H1 (cell line): ENCODE data around the gene SLC35G6. TPM values are rescaled to one million over a fixed set of nuclear protein-coding genes. Genes with fewer than 3 reads are reported as not detected.

Experiments used
- FOSL1 ChIP-seq: IDR thresholded peaks from 2 replicates; pipeline ENCODE4 v1.6.1; 2011; ENCODE audit warnings: mild to moderate bottlenecking, low read depth, low read length, moderate library complexity; ENCODE audit not compliant: insufficient read depth
- HDAC6 ChIP-seq: IDR thresholded peaks from one replicate; pipeline ENCODE4 v1.7.1; 2012; ENCODE audit warnings: low read depth, mild to moderate bottlenecking, inconsistent platforms, low read length, moderate library complexity
- JUND ChIP-seq: IDR thresholded peaks from 2 replicates; pipeline ENCODE4 v1.6.1; 2011; ENCODE audit warnings: mild to moderate bottlenecking, improper control_type of control experiment, low read length
- KDM5A ChIP-seq: fragments of 200-600 bp; IDR thresholded peaks from 2 replicates; pipeline ENCODE4 v1.7.1; 2012; ENCODE audit warnings: mild to moderate bottlenecking, low read length, inconsistent platforms, mixed read lengths
- PHF8 ChIP-seq: fragments of 200-600 bp; sonication (generic); conservative IDR thresholded peaks from 2 replicates; pipeline ENCODE4 v1.7.1; 2012; ENCODE audit warnings: low read depth, mild to moderate bottlenecking, inconsistent platforms, low read length, moderate library complexity
- RFX5 ChIP-seq: IDR thresholded peaks from 2 replicates; pipeline ENCODE4 v1.6.1; 2011; ENCODE audit warnings: low read depth, low read length, improper control_type of control experiment, borderline replicate concordance
- SAP30 ChIP-seq: fragments of 300-600 bp; sonication (generic); IDR thresholded peaks from 2 replicates; pipeline ENCODE4 v1.7.1; 2012; ENCODE audit warnings: low read length, moderate library complexity, mild to moderate bottlenecking, inconsistent platforms; ENCODE audit not compliant: insufficient read depth, insufficient replicate concordance
- SUZ12 ChIP-seq: fragments of 200-600 bp; sonication (generic); IDR thresholded peaks from 2 replicates; pipeline ENCODE4 v1.6.1; 2012; ENCODE audit warnings: mild to moderate bottlenecking, inconsistent platforms, low read length, moderate library complexity, mixed read lengths
- polyA plus RNA-seq, 7 experiments: library from polyadenylated mRNA; depleted of rRNA in 3 of 7; stranded (reverse) in 5 of 7; unstranded in 2 of 7; fragments of >200 nt in 5 of 7; fragments of 200-250 nt in 2 of 7; gene quantifications; 1 replicate in 5 of 7; 2 replicates in 1 of 7; 4 replicates in 1 of 7; pipeline versions ENCODE4 v1.2.1 to v1.2.3, GENCODE V29; 2011 to 2013; ENCODE audit warnings: missing spikeins in 2 of 7, mixed read lengths in 2 of 7
- total RNA-seq: library from RNA; stranded (reverse); fragmentation: NEBNext Ultra II Directional; extraction: Animal tissue kit (Norgen Biotek cat#: 25700); gene quantifications from 2 replicates; pipeline ENCODE4 v1.2.1, GENCODE V29; 2021
- TF ChIP-seq, protein P1 (sequence below): fragments of 300-600 bp; sonication (generic); IDR thresholded peaks from 2 replicates; pipeline ENCODE4 v1.7.1; 2012; ENCODE audit warnings: low read length, moderate library complexity, mild to moderate bottlenecking, inconsistent platforms; ENCODE audit not compliant: insufficient replicate concordance

SLC35G6 gene
- total and polyA plus RNA-seq, 2 of the 8 experiments (the other 6 are each of a cell fraction or from before 2014, with no cell fraction given), result 0.05 TPM; not detected in 1

DNA sequence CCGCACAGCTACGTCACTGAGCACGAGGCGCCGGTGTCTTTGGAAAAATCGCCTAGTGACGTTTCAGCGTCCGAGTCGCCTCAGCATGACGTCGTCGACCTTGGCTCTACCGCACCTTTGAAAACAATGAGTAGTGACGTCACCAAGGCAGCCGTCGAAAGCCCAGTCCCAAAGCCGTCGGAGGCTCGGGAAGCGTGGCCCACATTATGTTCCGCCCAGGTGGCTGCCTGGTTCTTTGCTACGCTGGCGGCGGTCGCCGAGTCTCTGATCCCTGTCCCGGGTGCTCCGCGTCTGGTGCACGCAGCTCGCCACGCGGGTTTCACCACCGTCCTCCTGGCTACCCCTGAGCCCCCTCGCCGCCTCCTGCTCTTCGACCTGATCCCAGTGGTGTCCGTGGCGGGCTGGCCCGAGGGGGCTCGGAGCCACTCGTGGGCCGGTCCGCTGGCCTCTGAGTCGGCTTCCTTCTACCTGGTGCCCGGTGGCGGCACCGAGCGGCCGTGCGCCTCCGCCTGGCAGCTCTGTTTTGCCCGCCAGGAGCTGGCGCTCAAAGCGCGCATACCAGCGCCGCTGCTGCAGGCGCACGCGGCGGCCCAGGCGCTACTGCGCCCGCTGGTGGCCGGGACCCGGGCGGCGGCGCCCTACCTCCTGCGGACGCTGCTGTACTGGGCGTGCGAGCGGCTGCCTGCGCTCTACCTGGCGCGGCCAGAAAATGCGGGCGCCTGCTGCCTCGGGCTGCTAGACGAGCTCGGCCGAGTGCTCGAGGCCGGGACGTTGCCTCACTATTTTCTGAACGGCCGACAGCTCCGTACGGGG, 44.5 kb upstream of the SLC35G6 start (continued):
- TF ChIP-seq, protein P1, sequence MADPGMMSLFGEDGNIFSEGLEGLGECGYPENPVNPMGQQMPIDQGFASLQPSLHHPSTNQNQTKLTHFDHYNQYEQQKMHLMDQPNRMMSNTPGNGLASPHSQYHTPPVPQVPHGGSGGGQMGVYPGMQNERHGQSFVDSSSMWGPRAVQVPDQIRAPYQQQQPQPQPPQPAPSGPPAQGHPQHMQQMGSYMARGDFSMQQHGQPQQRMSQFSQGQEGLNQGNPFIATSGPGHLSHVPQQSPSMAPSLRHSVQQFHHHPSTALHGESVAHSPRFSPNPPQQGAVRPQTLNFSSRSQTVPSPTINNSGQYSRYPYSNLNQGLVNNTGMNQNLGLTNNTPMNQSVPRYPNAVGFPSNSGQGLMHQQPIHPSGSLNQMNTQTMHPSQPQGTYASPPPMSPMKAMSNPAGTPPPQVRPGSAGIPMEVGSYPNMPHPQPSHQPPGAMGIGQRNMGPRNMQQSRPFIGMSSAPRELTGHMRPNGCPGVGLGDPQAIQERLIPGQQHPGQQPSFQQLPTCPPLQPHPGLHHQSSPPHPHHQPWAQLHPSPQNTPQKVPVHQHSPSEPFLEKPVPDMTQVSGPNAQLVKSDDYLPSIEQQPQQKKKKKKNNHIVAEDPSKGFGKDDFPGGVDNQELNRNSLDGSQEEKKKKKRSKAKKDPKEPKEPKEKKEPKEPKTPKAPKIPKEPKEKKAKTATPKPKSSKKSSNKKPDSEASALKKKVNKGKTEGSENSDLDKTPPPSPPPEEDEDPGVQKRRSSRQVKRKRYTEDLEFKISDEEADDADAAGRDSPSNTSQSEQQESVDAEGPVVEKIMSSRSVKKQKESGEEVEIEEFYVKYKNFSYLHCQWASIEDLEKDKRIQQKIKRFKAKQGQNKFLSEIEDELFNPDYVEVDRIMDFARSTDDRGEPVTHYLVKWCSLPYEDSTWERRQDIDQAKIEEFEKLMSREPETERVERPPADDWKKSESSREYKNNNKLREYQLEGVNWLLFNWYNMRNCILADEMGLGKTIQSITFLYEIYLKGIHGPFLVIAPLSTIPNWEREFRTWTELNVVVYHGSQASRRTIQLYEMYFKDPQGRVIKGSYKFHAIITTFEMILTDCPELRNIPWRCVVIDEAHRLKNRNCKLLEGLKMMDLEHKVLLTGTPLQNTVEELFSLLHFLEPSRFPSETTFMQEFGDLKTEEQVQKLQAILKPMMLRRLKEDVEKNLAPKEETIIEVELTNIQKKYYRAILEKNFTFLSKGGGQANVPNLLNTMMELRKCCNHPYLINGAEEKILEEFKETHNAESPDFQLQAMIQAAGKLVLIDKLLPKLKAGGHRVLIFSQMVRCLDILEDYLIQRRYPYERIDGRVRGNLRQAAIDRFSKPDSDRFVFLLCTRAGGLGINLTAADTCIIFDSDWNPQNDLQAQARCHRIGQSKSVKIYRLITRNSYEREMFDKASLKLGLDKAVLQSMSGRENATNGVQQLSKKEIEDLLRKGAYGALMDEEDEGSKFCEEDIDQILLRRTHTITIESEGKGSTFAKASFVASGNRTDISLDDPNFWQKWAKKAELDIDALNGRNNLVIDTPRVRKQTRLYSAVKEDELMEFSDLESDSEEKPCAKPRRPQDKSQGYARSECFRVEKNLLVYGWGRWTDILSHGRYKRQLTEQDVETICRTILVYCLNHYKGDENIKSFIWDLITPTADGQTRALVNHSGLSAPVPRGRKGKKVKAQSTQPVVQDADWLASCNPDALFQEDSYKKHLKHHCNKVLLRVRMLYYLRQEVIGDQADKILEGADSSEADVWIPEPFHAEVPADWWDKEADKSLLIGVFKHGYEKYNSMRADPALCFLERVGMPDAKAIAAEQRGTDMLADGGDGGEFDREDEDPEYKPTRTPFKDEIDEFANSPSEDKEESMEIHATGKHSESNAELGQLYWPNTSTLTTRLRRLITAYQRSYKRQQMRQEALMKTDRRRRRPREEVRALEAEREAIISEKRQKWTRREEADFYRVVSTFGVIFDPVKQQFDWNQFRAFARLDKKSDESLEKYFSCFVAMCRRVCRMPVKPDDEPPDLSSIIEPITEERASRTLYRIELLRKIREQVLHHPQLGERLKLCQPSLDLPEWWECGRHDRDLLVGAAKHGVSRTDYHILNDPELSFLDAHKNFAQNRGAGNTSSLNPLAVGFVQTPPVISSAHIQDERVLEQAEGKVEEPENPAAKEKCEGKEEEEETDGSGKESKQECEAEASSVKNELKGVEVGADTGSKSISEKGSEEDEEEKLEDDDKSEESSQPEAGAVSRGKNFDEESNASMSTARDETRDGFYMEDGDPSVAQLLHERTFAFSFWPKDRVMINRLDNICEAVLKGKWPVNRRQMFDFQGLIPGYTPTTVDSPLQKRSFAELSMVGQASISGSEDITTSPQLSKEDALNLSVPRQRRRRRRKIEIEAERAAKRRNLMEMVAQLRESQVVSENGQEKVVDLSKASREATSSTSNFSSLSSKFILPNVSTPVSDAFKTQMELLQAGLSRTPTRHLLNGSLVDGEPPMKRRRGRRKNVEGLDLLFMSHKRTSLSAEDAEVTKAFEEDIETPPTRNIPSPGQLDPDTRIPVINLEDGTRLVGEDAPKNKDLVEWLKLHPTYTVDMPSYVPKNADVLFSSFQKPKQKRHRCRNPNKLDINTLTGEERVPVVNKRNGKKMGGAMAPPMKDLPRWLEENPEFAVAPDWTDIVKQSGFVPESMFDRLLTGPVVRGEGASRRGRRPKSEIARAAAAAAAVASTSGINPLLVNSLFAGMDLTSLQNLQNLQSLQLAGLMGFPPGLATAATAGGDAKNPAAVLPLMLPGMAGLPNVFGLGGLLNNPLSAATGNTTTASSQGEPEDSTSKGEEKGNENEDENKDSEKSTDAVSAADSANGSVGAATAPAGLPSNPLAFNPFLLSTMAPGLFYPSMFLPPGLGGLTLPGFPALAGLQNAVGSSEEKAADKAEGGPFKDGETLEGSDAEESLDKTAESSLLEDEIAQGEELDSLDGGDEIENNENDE, result no peak
- TF ChIP-seq FOSL1, result no peak
- TF ChIP-seq SUZ12, result no peak
- no peak for TF ChIP-seq HDAC6
- no peak; the same call in 1 of the 2 replicates for TF ChIP-seq RFX5
- TF ChIP-seq PHF8, result no peak; the same call in 1 of the 2 replicates
- peak; percentile 13 for TF ChIP-seq SAP30
- TF ChIP-seq KDM5A, result no peak
- peak; percentile 88; the same call in 1 of the 2 replicates for TF ChIP-seq JUND
